Measurements from ENCODE around the gene NDOR1.

NDOR1 gene

DNA sequence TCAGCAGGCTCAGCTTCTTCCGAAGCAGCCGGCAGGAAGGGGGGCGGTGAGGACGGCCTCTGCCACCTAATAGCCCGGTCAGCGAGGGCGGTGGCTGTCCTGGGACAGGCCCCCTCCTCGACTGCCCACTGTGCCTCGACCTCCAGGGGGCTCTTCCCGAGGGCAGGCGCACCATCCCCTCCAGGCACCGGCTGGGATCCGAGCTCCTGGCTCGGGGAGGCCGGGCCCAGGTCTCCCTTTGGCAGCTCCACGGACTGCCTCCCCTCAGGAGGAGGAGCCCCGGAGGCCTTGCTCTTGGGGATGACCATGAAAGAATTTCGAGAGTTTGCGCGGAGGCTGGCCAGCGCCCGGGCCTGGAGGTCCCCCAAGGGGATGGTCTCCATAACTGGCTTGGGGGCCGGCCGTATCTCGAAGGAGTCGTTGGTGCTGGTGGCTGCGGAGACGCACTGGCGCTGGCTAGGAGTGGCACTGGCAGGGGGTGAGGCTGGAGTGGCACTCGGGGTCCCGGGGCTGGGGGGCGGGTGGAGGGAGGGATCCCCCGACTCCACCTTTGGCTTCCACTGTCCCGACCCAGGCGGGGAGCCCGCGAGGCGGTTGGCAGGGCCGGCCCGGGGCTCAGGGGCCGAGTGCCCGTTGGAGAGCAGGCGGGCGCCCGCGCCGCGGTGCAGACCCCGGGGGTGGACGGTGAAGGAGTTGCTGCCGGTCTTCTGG, 5.9 kb upstream of the NDOR1 start:
- H3K4me3 ChIP-seq (ENCODE audit: low read depth, low read length), result peak overlapping the region; percentile 45
- TF ChIP-seq, protein P1, sequence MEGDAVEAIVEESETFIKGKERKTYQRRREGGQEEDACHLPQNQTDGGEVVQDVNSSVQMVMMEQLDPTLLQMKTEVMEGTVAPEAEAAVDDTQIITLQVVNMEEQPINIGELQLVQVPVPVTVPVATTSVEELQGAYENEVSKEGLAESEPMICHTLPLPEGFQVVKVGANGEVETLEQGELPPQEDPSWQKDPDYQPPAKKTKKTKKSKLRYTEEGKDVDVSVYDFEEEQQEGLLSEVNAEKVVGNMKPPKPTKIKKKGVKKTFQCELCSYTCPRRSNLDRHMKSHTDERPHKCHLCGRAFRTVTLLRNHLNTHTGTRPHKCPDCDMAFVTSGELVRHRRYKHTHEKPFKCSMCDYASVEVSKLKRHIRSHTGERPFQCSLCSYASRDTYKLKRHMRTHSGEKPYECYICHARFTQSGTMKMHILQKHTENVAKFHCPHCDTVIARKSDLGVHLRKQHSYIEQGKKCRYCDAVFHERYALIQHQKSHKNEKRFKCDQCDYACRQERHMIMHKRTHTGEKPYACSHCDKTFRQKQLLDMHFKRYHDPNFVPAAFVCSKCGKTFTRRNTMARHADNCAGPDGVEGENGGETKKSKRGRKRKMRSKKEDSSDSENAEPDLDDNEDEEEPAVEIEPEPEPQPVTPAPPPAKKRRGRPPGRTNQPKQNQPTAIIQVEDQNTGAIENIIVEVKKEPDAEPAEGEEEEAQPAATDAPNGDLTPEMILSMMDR (IDR thresholded peaks at IDR 0.05; ENCODE audit: borderline replicate concordance, insufficient read depth, low read depth, low read length), result no peak

GRCh38 chr9:137200311-137201204, 4.9 kb upstream of the NDOR1 start, which contains the start of gene TPRN:
Gene TPRN (minus strand): TSS chr9:137200741. CDS start chr9:137200711, 30 bp downstream.
- TF ChIP-seq, protein P1 (IDR thresholded peaks at IDR 0.05; ENCODE audit: borderline replicate concordance, insufficient read depth, low read depth, low read length), result no peak
- peak within 1 kb of the TSS; percentile 65 for H3K4me3 ChIP-seq (ENCODE audit: low read depth, low read length)

GRCh38 chr9:137201205-137201868, 4.2 kb upstream of the NDOR1 start:
- TF ChIP-seq, protein P1 (IDR thresholded peaks at IDR 0.05; ENCODE audit: borderline replicate concordance, insufficient read depth, low read depth, low read length), result no peak

DNA sequence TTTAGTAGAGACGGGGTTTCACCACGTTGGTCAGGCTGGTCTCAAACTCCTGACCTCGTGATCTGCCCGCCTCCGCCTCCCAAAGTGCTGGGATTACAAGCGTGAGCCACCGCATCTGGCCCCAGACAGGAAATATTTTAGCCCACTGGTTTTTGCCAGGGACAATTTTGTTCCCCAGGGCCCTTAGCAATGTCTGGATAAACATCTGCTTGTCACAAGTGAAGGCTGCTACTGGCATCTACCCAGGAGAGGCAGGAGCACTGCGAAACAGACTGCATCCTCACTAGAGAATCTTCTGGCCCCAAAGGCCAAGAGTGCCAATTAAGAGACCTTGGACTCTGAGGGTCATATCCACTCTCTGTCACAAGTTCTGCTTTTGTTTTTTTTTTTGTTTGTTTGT, 2.5 kb upstream of the NDOR1 start:
- H3K4me3 ChIP-seq (ENCODE audit: low read depth, low read length), result no peak overlapping the region
- TF ChIP-seq, protein P1 (IDR thresholded peaks at IDR 0.05; ENCODE audit: borderline replicate concordance, insufficient read depth, low read depth, low read length), result no peak

More at GRCh38 chr9:137201205-137201868, 4.2 kb upstream of the NDOR1 start:
- peak overlapping the region; percentile 65 for H3K4me3 ChIP-seq (ENCODE audit: low read depth, low read length)

- TF ChIP-seq, protein P1 (IDR thresholded peaks at IDR 0.05; ENCODE audit: borderline replicate concordance, insufficient read depth, low read depth, low read length), result no peak
- peak overlapping the region; percentile 83 for H3K4me3 ChIP-seq (ENCODE audit: low read depth, low read length)
These were observed 772 bp upstream of the NDOR1 start for GRCh38 chr9:137204731-137205125.

- peak overlapping the region; percentile 83 for H3K4me3 ChIP-seq (ENCODE audit: low read depth, low read length)
- TF ChIP-seq, protein P1 (IDR thresholded peaks at IDR 0.05; ENCODE audit: borderline replicate concordance, insufficient read depth, low read depth, low read length), result no peak
These were observed 1.1 kb downstream of the NDOR1 start for GRCh38 chr9:137206602-137207001.
